GM10266 (cell line): Measurements from ENCODE around the gene KLK5.
"Not testable (repeated sequence)": the region's sequence is repeated elsewhere in the genome, so short reads cannot be mapped to it uniquely, and the experiment has no call there.

Source experiments
- DNase-seq: peaks from one replicate; pipeline ENCODE4 v3.0.0; 2012; ENCODE audit errors: extremely low spot score
- CTCF ChIP-seq: IDR thresholded peaks from 2 replicates; pipeline ENCODE4 v1.5.1; 2012; ENCODE audit warnings: mild to moderate bottlenecking, low read depth; ENCODE audit not compliant: control insufficient read depth, insufficient read depth; ENCODE audit errors: missing control alignments

KLK5 gene

GRCh38 chr19:50992666-50993035, 39.8 kb upstream of the KLK5 start:
- TF ChIP-seq CTCF: no peak

GRCh38 chr19:50984416-50984815, 31.6 kb upstream of the KLK5 start:
- DNase-seq: not testable (repeated sequence)

More at GRCh38 chr19:50992666-50993035, 39.8 kb upstream of the KLK5 start:
- DNase-seq: no peak

- no peak for TF ChIP-seq CTCF
- DNase-seq: no peak
Observed at GRCh38 chr19:50983625-50984292, 30.9 kb upstream of the KLK5 start, which contains the start of gene KLK7. Gene KLK7 (minus strand): TSS chr19:50983917. CDS start chr19:50982399, 1,518 bp downstream.

- no peak for DNase-seq
- no peak for TF ChIP-seq CTCF
Observed at GRCh38 chr19:50982186-50982585, 29.3 kb upstream of the KLK5 start.

GRCh38 chr19:50981587-50982146, 28.8 kb upstream of the KLK5 start:
- no peak for TF ChIP-seq CTCF
- DNase-seq: no peak

GRCh38 chr19:50980208-50980607, 27.4 kb upstream of the KLK5 start:
- DNase-seq: no peak
- TF ChIP-seq CTCF: no peak

- TF ChIP-seq CTCF: no peak
- DNase-seq: no peak
Observed at GRCh38 chr19:50979758-50980157, 26.9 kb upstream of the KLK5 start.
